ENCODE results near the gene FBXO47. TPM values are rescaled to one million over a fixed set of nuclear protein-coding genes. Genes with fewer than 3 reads are reported as not detected.

Gene FBXO47
- total and polyA plus RNA-seq, 7 donors: not detected

GRCh38 chr17:39014795-39015545 is 47.8 kb upstream of the FBXO47 start:
- Histone ChIP-seq H3K27me3 (no peaks in the 10 kb centered on the region), H3K4me3 (no peak overlapping the region), H3K27ac (peak overlapping the region in 2 of 4 donors; percentile 18 to 48), H3K9me3 (no peaks in the 10 kb centered on the region), H3K4me1 (peaks cover 0 to 6% (median 2%) of the 10 kb centered on the region in 4 donors), H3K36me3 (no peaks in the 10 kb centered on the region)
- intact Hi-C loops (cut with DNase I): no loop called here
- WGBS, 2 donors: 81 to 87% methylated on average over 13 of the region's 13 CpGs
- DNase-seq: no peak
- TF ChIP-seq POLR2A (IDR thresholded peaks at IDR 0.05): no peak

- WGBS, 2 donors: 73 to 86% methylated on average over 4 of the region's 4 CpGs
- TF ChIP-seq POLR2AphosphoS5 (IDR thresholded peaks at IDR 0.05) (no peak), CTCF (IDR thresholded peaks at IDR 0.05) (no peak), POLR2A (IDR thresholded peaks at IDR 0.05) (no peak), EP300 (IDR thresholded peaks at IDR 0.05) (no peak)
- intact Hi-C loops (cut with DNase I): no loop called here
- H3K27ac ChIP-seq: peak overlapping the region in 1 of 4 donors; percentile 48
- no peak overlapping the region for H3K4me3 ChIP-seq
- no peaks in the 10 kb centered on the region for H3K9me3 ChIP-seq
- H3K4me1 ChIP-seq: peaks cover 0 to 6% (median 2%) of the 10 kb centered on the region in 4 donors
- no peaks in the 10 kb centered on the region for H3K27me3 ChIP-seq
- no peaks in the 10 kb centered on the region for H3K36me3 ChIP-seq
- DNase-seq: no peak
Observed at GRCh38 chr17:39014044-39014794, 47.0 kb upstream of the FBXO47 start.

- WGBS, 2 donors: 89 to 91% methylated on average over 7 of the region's 7 CpGs
- TF ChIP-seq EP300 (IDR thresholded peaks at IDR 0.05) (no peak), CTCF (IDR thresholded peaks at IDR 0.05) (no peak), POLR2A (IDR thresholded peaks at IDR 0.05) (no peak), POLR2AphosphoS5 (IDR thresholded peaks at IDR 0.05) (no peak)
- intact Hi-C loops (cut with DNase I): no loop called here
Observed at GRCh38 chr17:39012725-39013124, 45.5 kb upstream of the FBXO47 start.

GRCh38 chr17:39011907-39012468 is 44.8 kb upstream of the FBXO47 start:
- Histone ChIP-seq H3K9me3 (no peaks in the 10 kb centered on the region), H3K27me3 (no peaks in the 10 kb centered on the region), H3K27ac (no peak overlapping the region), H3K4me1 (no peaks in the 10 kb centered on the region), H3K36me3 (no peaks in the 10 kb centered on the region), H3K4me3 (no peak overlapping the region)
- no peak for DNase-seq
- 69 to 79% methylated on average over 14 of the region's 14 CpGs for WGBS, 2 donors
- TF ChIP-seq CTCF (IDR thresholded peaks at IDR 0.05): no peak
- no peak for TF ChIP-seq EP300 (IDR thresholded peaks at IDR 0.05)
- TF ChIP-seq POLR2AphosphoS5 (IDR thresholded peaks at IDR 0.05): no peak
- intact Hi-C loops (cut with DNase I): no loop called here

More at GRCh38 chr17:39012725-39013124, 45.5 kb upstream of the FBXO47 start:
- H3K27me3 ChIP-seq: no peaks in the 10 kb centered on the region
- no peak overlapping the region for H3K27ac ChIP-seq
- no peak for DNase-seq
- no peaks in the 10 kb centered on the region for H3K36me3 ChIP-seq
- no peak overlapping the region for H3K4me3 ChIP-seq
- H3K9me3 ChIP-seq: no peaks in the 10 kb centered on the region
- H3K4me1 ChIP-seq: no peaks in the 10 kb centered on the region

- Histone ChIP-seq H3K27ac (no peak overlapping the region), H3K4me1 (no peaks in the 10 kb centered on the region), H3K9me3 (no peaks in the 10 kb centered on the region), H3K36me3 (no peaks in the 10 kb centered on the region), H3K27me3 (no peaks in the 10 kb centered on the region), H3K4me3 (no peak overlapping the region)
- 79 to 80% methylated on average over 3 of the region's 3 CpGs for WGBS, 2 donors
- intact Hi-C loops (cut with DNase I): no loop called here
- TF ChIP-seq EP300 (IDR thresholded peaks at IDR 0.05) (no peak), POLR2AphosphoS5 (IDR thresholded peaks at IDR 0.05) (no peak), CTCF (IDR thresholded peaks at IDR 0.05) (no peak), POLR2A (IDR thresholded peaks at IDR 0.05) (no peak)
- no peak for DNase-seq
Observed at GRCh38 chr17:39009581-39010001, 42.4 kb upstream of the FBXO47 start.

Data from sigmoid colon (tissue), 7 donors.